LNCaP clone FGC (cell line): ENCODE data around the gene COL9A3.
"Not testable (repeated sequence)": the region's sequence is repeated elsewhere in the genome, so short reads cannot be mapped to it uniquely, and the experiment has no call there.

Source experiments
- DNase-seq: peaks from one replicate; pipeline ENCODE4 v3.0.0-alpha.2; 2011; ENCODE audit warnings: low read depth
- H3K4me3 ChIP-seq: 2 replicates; pipeline ENCODE4 v1.5.1; 2011; ENCODE audit warnings: mild to moderate bottlenecking, low read depth, low read length, control low read depth
- TF ChIP-seq, protein P1 (sequence below): IDR thresholded peaks from 2 replicates; pipeline ENCODE4 v1.5.1; 2012; ENCODE audit warnings: mild to moderate bottlenecking; ENCODE audit not compliant: control insufficient read depth, insufficient read depth; ENCODE audit errors: extremely low read depth

The COL9A3 gene

DNA sequence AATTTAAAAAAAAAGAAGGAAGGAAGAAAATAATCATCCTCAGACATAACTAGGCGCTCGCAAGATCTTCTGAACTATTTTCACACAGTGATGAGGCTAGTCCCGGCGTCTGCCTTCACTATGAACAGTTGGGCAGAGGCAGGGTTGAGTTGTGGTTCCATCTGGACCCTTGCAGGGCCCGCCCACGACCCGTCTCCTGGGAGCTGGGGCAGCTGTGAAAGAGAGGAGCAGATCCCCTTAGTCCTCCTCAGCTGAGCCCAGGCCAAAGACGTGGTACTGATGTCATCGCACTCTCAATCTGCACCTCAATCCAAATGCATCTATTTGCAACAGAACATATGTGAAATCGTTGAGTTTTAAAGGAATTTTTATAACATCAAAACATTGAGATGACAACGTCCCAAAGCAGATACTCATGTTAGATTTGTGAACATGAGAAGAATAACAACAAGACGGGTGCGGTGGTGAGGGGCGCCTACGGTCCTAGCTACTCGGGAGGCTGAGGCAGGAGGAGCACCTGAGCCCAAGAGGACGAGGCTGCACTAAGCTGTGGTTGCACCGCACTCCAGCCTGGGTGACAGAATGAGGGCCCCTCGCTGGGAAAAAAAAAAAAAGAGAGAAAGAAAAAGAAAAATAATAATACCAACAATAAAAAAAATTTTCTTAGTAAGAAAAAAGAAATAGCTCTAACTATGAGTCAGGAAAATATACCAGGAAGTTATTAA lies 29.5 kb downstream of the COL9A3 start:
- H3K4me3 ChIP-seq, result no peak overlapping the region
- TF ChIP-seq, protein P1, sequence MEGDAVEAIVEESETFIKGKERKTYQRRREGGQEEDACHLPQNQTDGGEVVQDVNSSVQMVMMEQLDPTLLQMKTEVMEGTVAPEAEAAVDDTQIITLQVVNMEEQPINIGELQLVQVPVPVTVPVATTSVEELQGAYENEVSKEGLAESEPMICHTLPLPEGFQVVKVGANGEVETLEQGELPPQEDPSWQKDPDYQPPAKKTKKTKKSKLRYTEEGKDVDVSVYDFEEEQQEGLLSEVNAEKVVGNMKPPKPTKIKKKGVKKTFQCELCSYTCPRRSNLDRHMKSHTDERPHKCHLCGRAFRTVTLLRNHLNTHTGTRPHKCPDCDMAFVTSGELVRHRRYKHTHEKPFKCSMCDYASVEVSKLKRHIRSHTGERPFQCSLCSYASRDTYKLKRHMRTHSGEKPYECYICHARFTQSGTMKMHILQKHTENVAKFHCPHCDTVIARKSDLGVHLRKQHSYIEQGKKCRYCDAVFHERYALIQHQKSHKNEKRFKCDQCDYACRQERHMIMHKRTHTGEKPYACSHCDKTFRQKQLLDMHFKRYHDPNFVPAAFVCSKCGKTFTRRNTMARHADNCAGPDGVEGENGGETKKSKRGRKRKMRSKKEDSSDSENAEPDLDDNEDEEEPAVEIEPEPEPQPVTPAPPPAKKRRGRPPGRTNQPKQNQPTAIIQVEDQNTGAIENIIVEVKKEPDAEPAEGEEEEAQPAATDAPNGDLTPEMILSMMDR, result no peak
- DNase-seq, result no peak

DNA sequence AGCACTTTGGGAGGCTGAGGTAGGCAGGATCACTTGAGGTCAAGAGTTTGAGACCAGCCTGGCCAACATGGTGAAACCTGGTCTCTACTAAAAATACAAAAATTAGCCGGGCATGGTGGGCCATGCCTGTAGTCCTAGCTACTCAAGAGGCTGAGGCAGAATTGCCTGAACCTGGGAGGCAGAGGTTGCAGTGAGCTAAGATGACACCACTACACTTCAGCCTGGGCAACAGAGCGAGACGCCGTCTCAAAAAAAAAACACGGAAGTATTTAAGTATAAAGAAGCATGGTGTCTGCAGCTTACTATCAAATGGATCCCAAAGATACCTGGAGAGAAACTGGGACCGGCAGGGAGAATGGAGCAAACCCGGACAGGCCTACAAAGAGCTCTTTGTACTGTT lies 32.1 kb downstream of the COL9A3 start:
- not testable (repeated sequence) for H3K4me3 ChIP-seq, DNase-seq

DNA sequence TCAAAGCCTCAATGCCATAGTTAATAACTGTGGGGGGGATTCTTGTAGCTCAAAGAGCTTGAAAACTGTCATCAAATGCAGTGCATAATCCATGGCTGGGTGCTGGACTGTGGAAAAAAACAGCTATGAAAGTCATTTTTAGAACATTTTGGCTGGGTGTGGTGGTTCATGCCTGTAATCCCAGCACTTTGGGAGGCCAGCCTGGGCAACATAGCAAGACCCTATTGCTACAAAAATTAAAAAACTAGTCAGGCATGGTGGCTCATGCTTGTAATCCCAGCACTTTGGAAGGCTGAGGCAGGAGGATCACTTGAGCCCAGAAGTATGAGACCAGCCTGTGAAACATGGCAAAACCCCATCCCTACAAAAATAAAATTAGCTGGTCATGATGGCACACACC lies 32.6 kb downstream of the COL9A3 start:
- no peak for DNase-seq
- TF ChIP-seq, protein P1, result no peak
- no peak overlapping the region for H3K4me3 ChIP-seq

DNA sequence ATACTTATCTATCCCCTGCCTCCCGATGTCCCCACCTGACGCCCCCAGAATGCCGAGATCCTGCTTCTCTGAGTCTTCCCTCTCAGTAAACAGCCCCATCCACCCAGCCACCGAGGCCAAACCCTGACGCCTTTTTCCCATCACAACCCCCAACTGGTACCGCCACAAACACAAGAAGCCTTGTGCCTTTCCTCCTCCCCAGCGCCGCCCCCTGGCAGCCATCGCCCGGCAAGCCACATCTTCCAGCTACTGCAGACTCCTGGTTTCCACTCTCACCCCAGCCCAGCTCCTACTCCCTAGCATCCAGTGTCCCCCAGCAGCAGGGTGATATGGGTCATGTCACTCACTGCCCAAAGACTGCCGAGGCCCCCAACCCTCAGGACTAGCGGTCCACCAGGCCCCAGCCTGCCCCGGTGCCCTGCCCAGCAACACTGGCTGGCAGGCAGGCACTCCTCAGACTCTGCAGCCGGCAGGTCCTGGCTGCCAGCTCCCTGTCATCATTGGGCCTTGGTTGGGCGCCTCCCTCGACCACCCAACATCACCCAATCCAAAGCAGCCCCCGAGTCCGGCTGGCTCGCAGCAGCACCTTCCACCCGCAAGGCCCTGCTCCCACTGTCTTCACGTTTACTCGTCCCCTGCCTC lies 33.6 kb downstream of the COL9A3 start:
- no peak overlapping the region for H3K4me3 ChIP-seq
- DNase-seq, result no peak
- TF ChIP-seq, protein P1, result no peak

DNA sequence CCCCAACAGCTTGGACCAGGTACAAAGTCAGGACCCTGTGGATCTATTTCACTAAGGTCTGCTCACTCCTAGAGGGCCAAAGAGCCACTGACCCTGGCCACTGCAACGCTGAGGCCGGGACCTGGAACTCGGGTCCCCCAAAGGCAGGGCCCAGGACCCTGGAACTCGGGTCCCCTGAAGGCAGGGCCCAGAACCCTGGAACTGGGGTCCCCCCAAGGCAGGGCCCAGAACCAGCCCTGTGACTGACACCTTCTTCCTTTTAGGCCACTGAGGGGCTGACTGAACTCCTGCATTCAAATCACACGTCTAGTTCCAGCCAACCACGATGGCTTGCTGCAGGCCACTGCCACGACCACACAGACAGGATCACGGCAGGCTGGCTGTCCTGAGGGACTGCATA lies 35.3 kb downstream of the COL9A3 start:
- no peak for DNase-seq
- TF ChIP-seq, protein P1, result no peak
- no peak overlapping the region for H3K4me3 ChIP-seq

DNA sequence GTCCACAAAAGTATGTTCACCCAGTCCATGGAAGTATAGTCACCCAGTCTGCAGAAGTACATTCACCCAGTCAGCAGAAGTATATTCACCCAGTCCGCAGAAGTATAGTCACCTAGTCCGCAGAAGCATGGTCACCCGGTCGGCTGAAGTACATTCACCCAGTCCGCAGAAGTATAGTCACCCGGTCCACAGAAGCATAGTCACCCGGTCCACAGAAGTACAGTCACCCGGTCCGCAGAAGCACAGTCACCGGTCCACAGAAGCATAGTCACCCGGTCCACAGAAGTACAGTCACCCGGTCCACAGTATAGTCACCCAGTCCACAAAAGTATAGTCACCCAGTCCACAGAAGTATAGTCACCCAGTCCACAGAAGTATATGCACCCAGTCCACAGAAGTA lies 36.0 kb downstream of the COL9A3 start:
- H3K4me3 ChIP-seq, result no peak overlapping the region
- no peak for DNase-seq
- TF ChIP-seq, protein P1, result no peak

DNA sequence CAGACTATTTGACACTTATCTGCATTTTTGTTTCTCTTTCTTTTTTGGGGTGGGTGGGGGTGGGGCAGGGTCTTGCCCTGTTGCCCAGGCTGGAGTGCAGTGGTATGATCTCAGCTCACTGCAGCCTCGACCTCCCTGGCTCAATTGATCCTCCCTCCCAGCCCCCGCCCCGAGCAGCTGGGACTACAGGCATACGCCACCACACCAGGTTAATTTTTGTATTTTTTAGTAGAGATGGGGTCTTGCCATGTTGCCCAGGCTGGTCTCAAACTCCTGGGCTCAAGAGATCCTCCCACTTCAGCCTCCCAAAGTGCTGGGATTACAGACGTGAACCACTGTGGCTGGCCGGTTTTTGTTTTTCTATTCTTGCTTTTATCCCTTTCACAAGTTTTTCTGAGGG lies 36.5 kb downstream of the COL9A3 start:
- DNase-seq, H3K4me3 ChIP-seq: not testable (repeated sequence)

DNA sequence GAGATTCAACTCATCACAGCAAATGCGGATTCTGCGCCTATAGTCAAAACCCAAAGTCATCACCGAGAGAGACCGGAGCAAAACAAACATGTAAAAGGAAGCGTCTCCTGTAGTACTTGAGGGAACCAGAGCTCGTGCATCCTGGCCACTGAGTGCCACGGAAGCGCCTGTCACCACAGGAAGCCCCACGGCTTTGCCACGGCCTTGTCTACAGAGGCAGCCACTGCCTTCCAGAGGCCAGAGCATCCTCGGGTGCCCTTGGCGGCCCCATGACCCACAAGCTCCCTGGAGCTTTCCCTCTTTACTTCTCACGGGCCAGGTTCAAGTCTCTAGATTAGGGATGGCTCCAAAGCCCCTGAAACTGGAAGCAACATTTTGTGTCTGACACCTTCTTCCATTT lies 37.3 kb downstream of the COL9A3 start:
- no peak for DNase-seq
- no peak overlapping the region for H3K4me3 ChIP-seq
- TF ChIP-seq, protein P1, result no peak
